Testis (tissue), 2 donors: ENCODE measurements around the gene CTU1.

ENCODE experiments used
- CTCF ChIP-seq, 3 experiments: fragments of 450-650 bp in 2 of 3; fragments of 200-600 bp in 1 of 3; sonication (generic) in 1 of 3; IDR thresholded peaks; one replicate each; pipeline ENCODE4 v1.5.1; 2016 to 2019; ENCODE audit warnings: antibody characterized with exemption in 3 of 3, mild to moderate bottlenecking in 2 of 3, moderate library complexity in 1 of 3
- POLR2A ChIP-seq: fragments of 450-650 bp; IDR thresholded peaks from one replicate; pipeline ENCODE4 v1.6.1; 2017; ENCODE audit warnings: antibody characterized with exemption, mild to moderate bottlenecking, moderate library complexity

- no peak for TF ChIP-seq CTCF (IDR thresholded peaks at IDR 0.05)
- TF ChIP-seq POLR2A, result no peak
Observed at GRCh38 chr19:51097796-51098195, 10.4 kb downstream of the CTU1 start.
